HG03045 (cell line): ENCODE measurements around the gene F13A1.

Experiments
- ATAC-seq: cut with Tn5 transposase; IDR thresholded peaks from one replicate; pipeline ENCODE4 v1.9.1; 2021; ENCODE audit warnings: mild to moderate bottlenecking, moderate library complexity; ENCODE audit not compliant: unreplicated experiment

The F13A1 gene

GRCh38 chr6:6319952-6320811 is at the start of gene F13A1:
TSS of gene F13A1 (minus strand) at chr6:6320662. CDS start at chr6:6318664, 1,998 bp downstream.
- no peak for ATAC-seq

GRCh38 chr6:6368684-6369052 is 48.2 kb upstream of the F13A1 start:
- ATAC-seq, result no peak

- ATAC-seq, result no peak
Measured at GRCh38 chr6:6368040-6368683, 47.7 kb upstream of the F13A1 start.

GRCh38 chr6:6366803-6367202 is 46.3 kb upstream of the F13A1 start:
- no peak for ATAC-seq

- ATAC-seq, result no peak
Measured at GRCh38 chr6:6365242-6365641, 44.8 kb upstream of the F13A1 start.

- no peak for ATAC-seq
Measured at GRCh38 chr6:6362056-6362840, 41.8 kb upstream of the F13A1 start.

GRCh38 chr6:6357530-6357929 is 37.1 kb upstream of the F13A1 start:
- ATAC-seq, result no peak

- ATAC-seq, result no peak
Measured at GRCh38 chr6:6357032-6357431, 36.6 kb upstream of the F13A1 start.

GRCh38 chr6:6352772-6353171 is 32.3 kb upstream of the F13A1 start:
- no peak for ATAC-seq

- ATAC-seq, result no peak
Measured at GRCh38 chr6:6351511-6352025, 31.1 kb upstream of the F13A1 start.

- ATAC-seq, result no peak
Measured at GRCh38 chr6:6350696-6351095, 30.2 kb upstream of the F13A1 start.

- no peak for ATAC-seq
Measured at GRCh38 chr6:6348256-6348655, 27.8 kb upstream of the F13A1 start.

- ATAC-seq, result no peak
Measured at GRCh38 chr6:6346427-6347023, 26.1 kb upstream of the F13A1 start.

- no peak for ATAC-seq
Measured at GRCh38 chr6:6333501-6333900, 13.0 kb upstream of the F13A1 start.

- peak; percentile 31 for ATAC-seq
Measured at GRCh38 chr6:6332811-6333244, 12.4 kb upstream of the F13A1 start.

- peak; percentile 79 for ATAC-seq
Measured at GRCh38 chr6:6331946-6332601, 11.6 kb upstream of the F13A1 start.

GRCh38 chr6:6331393-6331792 is 10.9 kb upstream of the F13A1 start:
- peak; percentile 53 for ATAC-seq

GRCh38 chr6:6330407-6330806 is 9.9 kb upstream of the F13A1 start:
- no peak for ATAC-seq

- ATAC-seq, result no peak
Measured at GRCh38 chr6:6328451-6328850, 8.0 kb upstream of the F13A1 start.

GRCh38 chr6:6323352-6323751 is 2.9 kb upstream of the F13A1 start:
- no peak for ATAC-seq
